ENCODE data around the gene SASH3.

Gene SASH3

GRCh38 chrX:129843459-129844306, 63.9 kb downstream of the SASH3 start, which contains the start of gene ZDHHC9:
Gene ZDHHC9 (minus strand): TSS chrX:129843886. CDS start chrX:129841945, 1,941 bp downstream.
- TF ChIP-seq, protein P1, sequence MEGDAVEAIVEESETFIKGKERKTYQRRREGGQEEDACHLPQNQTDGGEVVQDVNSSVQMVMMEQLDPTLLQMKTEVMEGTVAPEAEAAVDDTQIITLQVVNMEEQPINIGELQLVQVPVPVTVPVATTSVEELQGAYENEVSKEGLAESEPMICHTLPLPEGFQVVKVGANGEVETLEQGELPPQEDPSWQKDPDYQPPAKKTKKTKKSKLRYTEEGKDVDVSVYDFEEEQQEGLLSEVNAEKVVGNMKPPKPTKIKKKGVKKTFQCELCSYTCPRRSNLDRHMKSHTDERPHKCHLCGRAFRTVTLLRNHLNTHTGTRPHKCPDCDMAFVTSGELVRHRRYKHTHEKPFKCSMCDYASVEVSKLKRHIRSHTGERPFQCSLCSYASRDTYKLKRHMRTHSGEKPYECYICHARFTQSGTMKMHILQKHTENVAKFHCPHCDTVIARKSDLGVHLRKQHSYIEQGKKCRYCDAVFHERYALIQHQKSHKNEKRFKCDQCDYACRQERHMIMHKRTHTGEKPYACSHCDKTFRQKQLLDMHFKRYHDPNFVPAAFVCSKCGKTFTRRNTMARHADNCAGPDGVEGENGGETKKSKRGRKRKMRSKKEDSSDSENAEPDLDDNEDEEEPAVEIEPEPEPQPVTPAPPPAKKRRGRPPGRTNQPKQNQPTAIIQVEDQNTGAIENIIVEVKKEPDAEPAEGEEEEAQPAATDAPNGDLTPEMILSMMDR (conservative IDR thresholded peaks at IDR 0.05; ENCODE audit: low read length) = no peak
- DNase-seq (ENCODE audit: low read depth) = peak; percentile 87
- H3K4me3 ChIP-seq (ENCODE audit: low read length) = peak within 1 kb of the TSS; percentile 74

Data from AG10803 (cell line).